Smooth muscle cell (in vitro differentiated cells): ENCODE measurements around the gene CERT1. TPM values are rescaled to one million over a fixed set of nuclear protein-coding genes. Genes with fewer than 3 reads are reported as not detected.

ENCODE experiments used
- DNase-seq: peaks from one replicate; lab custom pipeline; 2025; ENCODE audit not compliant: unreplicated experiment; lab: John Stamatoyannopoulos, UW
- H2AFZ ChIP-seq: fragments of 200-600 bp; sonication (generic); 2 replicates; pipeline ENCODE4 v1.6.0; 2016; ENCODE audit warnings: antibody characterized with exemption, low read depth, mild to moderate bottlenecking
- H3F3A ChIP-seq: fragments of 200-600 bp; sonication (generic); 2 replicates; pipeline ENCODE4 v1.6.0; 2017; ENCODE audit warnings: antibody characterized with exemption, low read depth
- H3K27ac ChIP-seq: fragments of 200-600 bp; sonication (generic); 2 replicates; pipeline ENCODE4 v1.5.1; 2016; ENCODE audit warnings: low read depth, mild to moderate bottlenecking
- H3K27me3 ChIP-seq: fragments of 200-600 bp; sonication (generic); 2 replicates; pipeline ENCODE4 v1.6.1; 2016; ENCODE audit warnings: low read depth, mild to moderate bottlenecking
- H3K36me3 ChIP-seq: fragments of 200-600 bp; sonication (generic); 2 replicates; pipeline ENCODE4 v1.5.1; 2016; ENCODE audit warnings: low read depth
- H3K4me1 ChIP-seq: fragments of 200-600 bp; sonication (generic); 2 replicates; pipeline ENCODE4 v1.5.1; 2016; ENCODE audit warnings: low read depth
- H3K4me2 ChIP-seq: fragments of 200-600 bp; sonication (generic); 2 replicates; pipeline ENCODE4 v1.6.0; 2016; ENCODE audit warnings: mild to moderate bottlenecking
- H3K4me3 ChIP-seq: fragments of 200-600 bp; sonication (generic); 2 replicates; pipeline ENCODE4 v1.5.1; 2016; ENCODE audit warnings: mild to moderate bottlenecking
- H3K79me2 ChIP-seq: fragments of 200-600 bp; sonication (generic); 2 replicates; pipeline ENCODE4 v1.6.0; 2016; ENCODE audit warnings: low read depth, mild to moderate bottlenecking
- H3K9ac ChIP-seq: fragments of 200-600 bp; sonication (generic); 2 replicates; pipeline ENCODE4 v1.6.0; 2016; ENCODE audit warnings: low read depth
- H3K9me3 ChIP-seq: fragments of 200-600 bp; sonication (generic); replicated peaks from 2 replicates; pipeline ENCODE4 v1.5.1; 2016; ENCODE audit warnings: low read depth
- H4K20me1 ChIP-seq: fragments of 200-600 bp; sonication (generic); 2 replicates; pipeline ENCODE4 v1.6.0; 2016; ENCODE audit warnings: low read depth
- WGBS: methylation state at CpG from one replicate; pipeline ENCODE4 v1.1.7; 2016; ENCODE audit warnings: low lambda C conversion rate; 5-methylcytosine and 5-hydroxymethylcytosine counted together
- polyA plus RNA-seq: library from polyadenylated mRNA; unstranded; fragments of >200 nt; fragmentation: Nextera tagmentation; extraction: Ambion mirVana; gene quantifications from 2 replicates; pipeline ENCODE4 v1.2.1, GENCODE V29; 2016
- total RNA-seq: library from RNA; depleted of rRNA; stranded (reverse); fragments of >200 nt; gene quantifications from 2 replicates; pipeline ENCODE4 v1.2.3, GENCODE V29; 2014
- TF ChIP-seq, protein P1 (sequence below): fragments of 200-600 bp; sonication (generic); IDR thresholded peaks from 2 replicates; pipeline ENCODE4 v1.5.1; 2017; ENCODE audit warnings: borderline replicate concordance, mild to moderate bottlenecking, antibody characterized with exemption; ENCODE audit not compliant: insufficient read depth, poor library complexity, severe bottlenecking

CERT1 gene
- total and polyA plus RNA-seq, 2 experiments from 2014 or later = 9.1 to 31.0 TPM

DNA sequence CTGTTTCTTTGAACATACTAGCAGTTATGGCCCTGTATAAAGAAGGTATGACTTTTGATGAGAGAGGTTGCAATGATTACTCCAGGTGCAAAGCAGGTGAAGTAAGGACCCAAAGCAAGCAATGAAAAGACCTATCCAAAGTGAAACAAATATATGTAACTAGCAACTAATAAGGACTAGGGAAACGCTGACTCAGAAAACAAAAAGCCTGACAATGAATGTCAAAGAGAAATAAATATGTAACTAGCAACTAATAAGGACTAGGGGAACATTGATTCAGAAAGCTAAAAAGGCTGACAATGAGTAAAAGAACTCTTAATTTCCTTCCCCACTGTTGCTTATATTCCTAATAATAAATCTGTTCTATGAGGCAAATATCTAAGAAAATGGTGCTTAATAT is 131.3 kb downstream of the CERT1 start:
- TF ChIP-seq, protein P1, sequence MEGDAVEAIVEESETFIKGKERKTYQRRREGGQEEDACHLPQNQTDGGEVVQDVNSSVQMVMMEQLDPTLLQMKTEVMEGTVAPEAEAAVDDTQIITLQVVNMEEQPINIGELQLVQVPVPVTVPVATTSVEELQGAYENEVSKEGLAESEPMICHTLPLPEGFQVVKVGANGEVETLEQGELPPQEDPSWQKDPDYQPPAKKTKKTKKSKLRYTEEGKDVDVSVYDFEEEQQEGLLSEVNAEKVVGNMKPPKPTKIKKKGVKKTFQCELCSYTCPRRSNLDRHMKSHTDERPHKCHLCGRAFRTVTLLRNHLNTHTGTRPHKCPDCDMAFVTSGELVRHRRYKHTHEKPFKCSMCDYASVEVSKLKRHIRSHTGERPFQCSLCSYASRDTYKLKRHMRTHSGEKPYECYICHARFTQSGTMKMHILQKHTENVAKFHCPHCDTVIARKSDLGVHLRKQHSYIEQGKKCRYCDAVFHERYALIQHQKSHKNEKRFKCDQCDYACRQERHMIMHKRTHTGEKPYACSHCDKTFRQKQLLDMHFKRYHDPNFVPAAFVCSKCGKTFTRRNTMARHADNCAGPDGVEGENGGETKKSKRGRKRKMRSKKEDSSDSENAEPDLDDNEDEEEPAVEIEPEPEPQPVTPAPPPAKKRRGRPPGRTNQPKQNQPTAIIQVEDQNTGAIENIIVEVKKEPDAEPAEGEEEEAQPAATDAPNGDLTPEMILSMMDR = no peak
- Histone ChIP-seq H3K4me2 (no peak overlapping the region), H3K9me3 (no peaks in the 10 kb centered on the region), H3K9ac (no peak overlapping the region), H4K20me1 (no peaks in the 10 kb centered on the region), H3K27ac (no peak overlapping the region), H3K4me1 (no peaks in the 10 kb centered on the region), H2AFZ (no peak overlapping the region), H3K4me3 (no peak overlapping the region), H3K27me3 (no peaks in the 10 kb centered on the region), H3K79me2 (no peaks in the 10 kb centered on the region), H3F3A (no peaks in the 10 kb centered on the region), H3K36me3 (peaks cover 17% of the 10 kb centered on the region)
- DNase-seq = no peak
- 97% methylated on average over 1 of the region's 1 CpG for WGBS

DNA sequence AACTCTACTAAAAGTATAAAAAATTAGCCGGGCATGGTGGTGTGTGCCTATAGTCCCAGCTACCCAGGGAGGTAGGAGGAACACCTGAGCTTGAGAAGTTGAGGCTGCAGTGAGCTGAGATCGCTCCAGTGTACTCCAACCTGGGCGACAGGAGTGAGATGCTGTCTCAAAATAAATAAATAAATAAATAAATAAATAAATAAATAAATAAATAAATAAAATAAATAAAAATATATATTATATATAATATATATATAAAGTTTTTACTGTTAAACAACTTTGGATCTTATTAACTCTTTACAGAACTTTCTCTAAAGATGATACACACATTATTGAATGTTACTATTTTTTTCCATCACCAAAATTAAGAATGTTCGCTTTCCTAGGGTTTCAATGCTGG is 136.0 kb downstream of the CERT1 start:
- H3K36me3 ChIP-seq = no peaks in the 10 kb centered on the region
- no peaks in the 10 kb centered on the region for H3K79me2 ChIP-seq
- no peaks in the 10 kb centered on the region for H4K20me1 ChIP-seq
- WGBS = 95% methylated on average over 4 of the region's 4 CpGs
- H3F3A ChIP-seq = peaks cover under 1% of the 10 kb centered on the region
- H3K9ac ChIP-seq = no peak overlapping the region
- TF ChIP-seq, protein P1 = no peak
- H3K27ac ChIP-seq = no peak overlapping the region
- H3K4me1 ChIP-seq = no peaks in the 10 kb centered on the region
- H3K27me3 ChIP-seq = no peaks in the 10 kb centered on the region
- no peak for DNase-seq
- no peak overlapping the region for H2AFZ ChIP-seq
- no peak overlapping the region for H3K4me3 ChIP-seq
- H3K9me3 ChIP-seq = no peaks in the 10 kb centered on the region
- H3K4me2 ChIP-seq = no peak overlapping the region

DNA sequence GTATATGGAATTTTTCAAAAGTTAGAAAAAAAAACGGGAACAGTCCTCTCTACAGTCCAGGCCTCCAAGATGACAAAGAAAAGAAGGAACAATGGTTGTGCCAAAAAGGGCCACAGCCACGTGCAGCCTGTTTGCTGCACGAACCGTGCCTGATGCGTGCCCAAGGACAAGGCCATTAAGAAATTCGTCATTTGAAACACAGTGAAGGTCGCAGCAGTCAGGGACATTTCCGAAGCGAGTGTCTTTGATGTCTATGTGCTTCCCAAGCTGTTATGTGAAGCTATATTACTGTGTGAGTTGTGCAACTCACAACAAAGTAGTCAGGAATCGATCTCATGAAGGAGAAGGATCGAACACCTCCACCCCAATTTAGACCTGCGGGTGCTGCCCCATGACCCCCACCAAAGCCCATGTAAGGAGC is 137.0 kb downstream of the CERT1 start:
- H2AFZ ChIP-seq = no peak overlapping the region
- H4K20me1 ChIP-seq = no peaks in the 10 kb centered on the region
- peaks cover 6% of the 10 kb centered on the region for H3F3A ChIP-seq
- TF ChIP-seq, protein P1 = no peak
- no peaks in the 10 kb centered on the region for H3K79me2 ChIP-seq
- no peaks in the 10 kb centered on the region for H3K4me1 ChIP-seq
- H3K36me3 ChIP-seq = no peaks in the 10 kb centered on the region
- no peak for DNase-seq
- 97% methylated on average over 12 of the region's 12 CpGs for WGBS
- H3K9ac ChIP-seq = no peak overlapping the region
- H3K27ac ChIP-seq = no peak overlapping the region
- H3K9me3 ChIP-seq = no peaks in the 10 kb centered on the region
- H3K4me2 ChIP-seq = no peak overlapping the region
- H3K27me3 ChIP-seq = no peaks in the 10 kb centered on the region
- no peak overlapping the region for H3K4me3 ChIP-seq

DNA sequence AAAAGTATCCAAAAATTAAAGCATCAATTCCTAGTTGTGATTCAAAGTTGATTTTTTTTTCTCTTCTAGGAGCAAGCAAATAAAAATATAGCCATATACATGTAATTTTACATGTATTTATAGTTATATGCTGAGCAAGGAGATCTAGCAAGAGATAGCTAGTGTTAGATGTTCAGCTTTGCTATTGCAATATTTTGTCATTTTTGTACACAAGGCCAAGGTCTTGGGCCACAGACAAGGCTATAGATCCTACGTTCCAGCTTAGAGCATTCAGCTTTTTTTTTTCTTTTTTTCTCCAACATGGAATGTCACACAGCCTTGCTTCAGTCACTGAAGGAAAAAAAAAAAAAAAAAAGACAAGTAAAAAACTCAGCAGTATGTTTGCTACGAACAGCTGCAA is 137.6 kb downstream of the CERT1 start:
- H3K27ac ChIP-seq = no peak overlapping the region
- no peaks in the 10 kb centered on the region for H3K79me2 ChIP-seq
- H3F3A ChIP-seq = peaks cover 10% of the 10 kb centered on the region
- no peaks in the 10 kb centered on the region for H4K20me1 ChIP-seq
- H3K9ac ChIP-seq = no peak overlapping the region
- no peaks in the 10 kb centered on the region for H3K27me3 ChIP-seq
- H3K9me3 ChIP-seq = no peaks in the 10 kb centered on the region
- 94% methylated on average over 2 of the region's 2 CpGs for WGBS
- H3K36me3 ChIP-seq = no peaks in the 10 kb centered on the region
- H3K4me2 ChIP-seq = no peak overlapping the region
- no peak overlapping the region for H3K4me3 ChIP-seq
- DNase-seq = no peak
- no peak overlapping the region for H2AFZ ChIP-seq
- TF ChIP-seq, protein P1 = no peak
- no peaks in the 10 kb centered on the region for H3K4me1 ChIP-seq
